Thyroid gland (tissue), 4 donors: Measurements from ENCODE around the gene IL3RA.

Experiments used
- POLR2A ChIP-seq, 2 donors: fragments of 450-650 bp; IDR thresholded peaks; one replicate each; pipeline ENCODE4 v1.6.1; 2017; ENCODE audit warnings: antibody characterized with exemption in 2 of 2, mild to moderate bottlenecking in 2 of 2, moderate library complexity in 1 of 2
- TF ChIP-seq, protein P1 (sequence below), 6 experiments: fragments of 200-600 bp in 3 of 6; fragments of 450-650 bp in 3 of 6; sonication (generic) in 3 of 6; IDR thresholded peaks; one replicate each; pipeline ENCODE4 v1.5.1; 2016 to 2019; ENCODE audit warnings: antibody characterized with exemption in 6 of 6, mild to moderate bottlenecking in 2 of 6, inconsistent platforms in 1 of 6, moderate library complexity in 1 of 6

DNA sequence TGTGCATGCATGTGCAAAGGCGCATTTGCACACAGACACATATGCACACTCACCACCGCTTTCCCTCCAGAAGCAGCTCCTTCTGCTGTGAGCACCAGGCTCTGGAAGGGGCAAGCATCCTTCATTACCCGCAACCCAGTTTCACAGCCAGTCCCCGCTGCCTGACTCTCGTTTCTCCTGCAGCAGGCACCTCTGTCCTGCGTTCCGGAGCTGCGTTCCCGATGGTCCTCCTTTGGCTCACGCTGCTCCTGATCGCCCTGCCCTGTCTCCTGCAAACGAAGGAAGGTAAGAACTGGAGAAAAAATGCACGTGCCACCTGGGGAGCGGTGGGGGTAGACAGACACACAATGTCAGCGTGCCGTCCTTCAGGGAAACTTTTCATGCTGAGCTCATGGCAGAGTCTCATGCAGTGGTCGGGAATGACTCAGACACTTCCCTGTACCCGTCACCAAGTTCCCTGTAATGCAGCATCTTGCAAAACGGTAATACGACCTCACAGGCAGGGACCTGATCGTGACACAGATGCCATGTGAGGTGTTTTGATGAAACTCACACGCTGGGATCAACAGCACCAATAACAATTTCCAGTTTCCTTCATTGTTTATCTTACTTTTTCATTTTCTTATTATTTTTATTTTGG, 5.1 kb downstream of the IL3RA start:
- TF ChIP-seq, protein P1, sequence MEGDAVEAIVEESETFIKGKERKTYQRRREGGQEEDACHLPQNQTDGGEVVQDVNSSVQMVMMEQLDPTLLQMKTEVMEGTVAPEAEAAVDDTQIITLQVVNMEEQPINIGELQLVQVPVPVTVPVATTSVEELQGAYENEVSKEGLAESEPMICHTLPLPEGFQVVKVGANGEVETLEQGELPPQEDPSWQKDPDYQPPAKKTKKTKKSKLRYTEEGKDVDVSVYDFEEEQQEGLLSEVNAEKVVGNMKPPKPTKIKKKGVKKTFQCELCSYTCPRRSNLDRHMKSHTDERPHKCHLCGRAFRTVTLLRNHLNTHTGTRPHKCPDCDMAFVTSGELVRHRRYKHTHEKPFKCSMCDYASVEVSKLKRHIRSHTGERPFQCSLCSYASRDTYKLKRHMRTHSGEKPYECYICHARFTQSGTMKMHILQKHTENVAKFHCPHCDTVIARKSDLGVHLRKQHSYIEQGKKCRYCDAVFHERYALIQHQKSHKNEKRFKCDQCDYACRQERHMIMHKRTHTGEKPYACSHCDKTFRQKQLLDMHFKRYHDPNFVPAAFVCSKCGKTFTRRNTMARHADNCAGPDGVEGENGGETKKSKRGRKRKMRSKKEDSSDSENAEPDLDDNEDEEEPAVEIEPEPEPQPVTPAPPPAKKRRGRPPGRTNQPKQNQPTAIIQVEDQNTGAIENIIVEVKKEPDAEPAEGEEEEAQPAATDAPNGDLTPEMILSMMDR (IDR thresholded peaks at IDR 0.05), result no peak
- TF ChIP-seq POLR2A (IDR thresholded peaks at IDR 0.05), result no peak
